GM23248 (cell line): Measurements from ENCODE around the gene NHERF2. TPM values are rescaled to one million over a fixed set of nuclear protein-coding genes. Genes with fewer than 3 reads are reported as not detected.

Experiments
- DNase-seq: peaks from one replicate; pipeline ENCODE4 v3.0.0-alpha.2; 2015
- H2AFZ ChIP-seq: fragments of 200-600 bp; sonication (generic); 2 replicates; pipeline ENCODE4 v1.6.1; 2016; ENCODE audit warnings: antibody characterized with exemption
- H3F3A ChIP-seq: fragments of 200-600 bp; sonication (generic); 2 replicates; pipeline ENCODE4 v1.6.1; 2016; ENCODE audit warnings: mild to moderate bottlenecking, antibody characterized with exemption, mixed run types; ENCODE audit not compliant: insufficient read depth
- H3K27ac ChIP-seq: fragments of 200-600 bp; sonication (generic); 2 replicates; pipeline ENCODE4 v1.5.1; 2016; ENCODE audit warnings: mild to moderate bottlenecking
- H3K27me3 ChIP-seq: fragments of 200-600 bp; sonication (generic); replicated peaks from 2 replicates; pipeline ENCODE4 v1.6.1; 2016; ENCODE audit warnings: mild to moderate bottlenecking; ENCODE audit not compliant: insufficient read depth
- H3K36me3 ChIP-seq: fragments of 200-600 bp; sonication (generic); 2 replicates; pipeline ENCODE4 v1.6.1; 2016; ENCODE audit warnings: low read depth, mild to moderate bottlenecking
- H3K4me1 ChIP-seq: fragments of 200-600 bp; sonication (generic); 2 replicates; pipeline ENCODE4 v1.6.1; 2016; ENCODE audit warnings: mild to moderate bottlenecking; ENCODE audit not compliant: insufficient read depth
- H3K4me2 ChIP-seq: fragments of 200-600 bp; sonication (generic); one replicate; pipeline ENCODE4 v1.6.1; 2016; ENCODE audit warnings: mild to moderate bottlenecking; ENCODE audit not compliant: unreplicated experiment
- H3K4me3 ChIP-seq: fragments of 200-600 bp; sonication (generic); 2 replicates; pipeline ENCODE4 v1.5.1; 2016; ENCODE audit warnings: mild to moderate bottlenecking
- H3K79me2 ChIP-seq: fragments of 200-600 bp; sonication (generic); 2 replicates; pipeline ENCODE4 v1.6.1; 2016; ENCODE audit warnings: mild to moderate bottlenecking; ENCODE audit not compliant: insufficient read depth
- H3K9ac ChIP-seq: fragments of 200-600 bp; sonication (generic); 2 replicates; pipeline ENCODE4 v1.6.1; 2016; ENCODE audit warnings: mild to moderate bottlenecking
- H3K9me2 ChIP-seq: fragments of 200-600 bp; sonication (generic); 2 replicates; pipeline ENCODE4 v1.6.1; 2016; ENCODE audit warnings: mixed run types, mild to moderate bottlenecking, moderate library complexity; ENCODE audit not compliant: insufficient read depth
- H3K9me3 ChIP-seq: fragments of 200-600 bp; sonication (generic); one replicate; pipeline ENCODE4 v1.6.1; 2017; ENCODE audit warnings: low read depth
- H4K20me1 ChIP-seq: fragments of 200-600 bp; sonication (generic); 2 replicates; pipeline ENCODE4 v1.6.0; 2016; ENCODE audit not compliant: insufficient read depth
- EZH2 ChIP-seq: fragments of 200-600 bp; sonication (generic); IDR thresholded peaks from 2 replicates; pipeline ENCODE4 v1.6.1; 2018; ENCODE audit warnings: antibody characterized with exemption, mild to moderate bottlenecking; ENCODE audit not compliant: insufficient read depth, poor library complexity, severe bottlenecking
- EZH2phosphoT487 ChIP-seq: fragments of 200-600 bp; sonication (generic); IDR thresholded peaks from 2 replicates; pipeline ENCODE4 v1.6.1; 2018; ENCODE audit warnings: antibody characterized with exemption, moderate library complexity, mild to moderate bottlenecking, low read depth; ENCODE audit not compliant: insufficient read depth
- WGBS, 2 experiments: methylation state at CpG; one replicate each; pipeline ENCODE4 v1.1.6; 2015 to 2017; ENCODE audit warnings: low lambda C conversion rate in 2 of 2, low coverage in 1 of 2; ENCODE audit errors: missing lambda C conversion rate in 2 of 2; 5-methylcytosine and 5-hydroxymethylcytosine counted together
- in situ Hi-C: fragments of 300-500 bp; cut with MboI; formaldehyde crosslinking; loops from 2 replicates; pipeline ENCODE4 v1.15.0; 2020
- polyA plus RNA-seq: library from polyadenylated mRNA; unstranded; fragments of >200 nt; fragmentation: Nextera tagmentation; extraction: Ambion mirVana; gene quantifications from 2 replicates; pipeline ENCODE4 v1.2.1, GENCODE V29; 2016
- total RNA-seq: library from RNA; depleted of rRNA; stranded (reverse); fragments of >200 nt; shearing (Covaris generic); gene quantifications from 2 replicates; pipeline ENCODE4 v1.2.3, GENCODE V29; 2014

The NHERF2 gene
- total and polyA plus RNA-seq, 2 experiments from 2014 or later: 27.3 to 29.0 TPM

GRCh38 chr16:2058872-2059271 is 32.2 kb downstream of the NHERF2 start:
- no peak overlapping the region for H3K4me3 ChIP-seq
- H3F3A ChIP-seq: no peaks in the 10 kb centered on the region
- DNase-seq: no peak
- no peak overlapping the region for H3K27ac ChIP-seq
- no peaks in the 10 kb centered on the region for H3K79me2 ChIP-seq
- H4K20me1 ChIP-seq: no peaks in the 10 kb centered on the region
- TF ChIP-seq EZH2 (no peak), EZH2phosphoT487 (no peak)
- no peaks in the 10 kb centered on the region for H3K9me2 ChIP-seq
- in situ Hi-C loops: no loop called here
- H3K4me1 ChIP-seq: no peaks in the 10 kb centered on the region
- H3K4me2 ChIP-seq: no peak overlapping the region
- WGBS, 2 experiments: 97% methylated on average over 10 of the region's 10 CpGs
- no peak overlapping the region for H3K9ac ChIP-seq
- no peaks in the 10 kb centered on the region for H3K27me3 ChIP-seq
- H2AFZ ChIP-seq: no peak overlapping the region
- H3K36me3 ChIP-seq: no peaks in the 10 kb centered on the region
- no peaks in the 10 kb centered on the region for H3K9me3 ChIP-seq

- no peaks in the 10 kb centered on the region for H3K27me3 ChIP-seq
- H3K9me3 ChIP-seq: no peaks in the 10 kb centered on the region
- H4K20me1 ChIP-seq: no peaks in the 10 kb centered on the region
- no peak overlapping the region for H3K27ac ChIP-seq
- H3K4me3 ChIP-seq: no peak overlapping the region
- H3K36me3 ChIP-seq: no peaks in the 10 kb centered on the region
- no peak overlapping the region for H3K4me2 ChIP-seq
- 91 to 92% methylated on average over 17 of the region's 17 CpGs for WGBS, 2 experiments
- no peak overlapping the region for H3K9ac ChIP-seq
- no peak for DNase-seq
- in situ Hi-C loops: no loop called here
- H3F3A ChIP-seq: no peaks in the 10 kb centered on the region
- no peaks in the 10 kb centered on the region for H3K9me2 ChIP-seq
- no peak overlapping the region for H2AFZ ChIP-seq
- no peaks in the 10 kb centered on the region for H3K4me1 ChIP-seq
- TF ChIP-seq EZH2phosphoT487 (no peak), EZH2 (no peak)
- H3K79me2 ChIP-seq: no peaks in the 10 kb centered on the region
Observed at GRCh38 chr16:2060346-2060745, 33.6 kb downstream of the NHERF2 start.

- no peaks in the 10 kb centered on the region for H3K4me1 ChIP-seq
- no peak overlapping the region for H2AFZ ChIP-seq
- no peak overlapping the region for H3K9ac ChIP-seq
- peaks cover under 1% of the 10 kb centered on the region; the same call in 1 of the 2 replicates for H3K36me3 ChIP-seq
- H4K20me1 ChIP-seq: no peaks in the 10 kb centered on the region
- no peaks in the 10 kb centered on the region for H3K79me2 ChIP-seq
- no peak overlapping the region for H3K4me3 ChIP-seq
- H3K27me3 ChIP-seq: no peaks in the 10 kb centered on the region
- in situ Hi-C loops: no loop called here
- H3K9me3 ChIP-seq: no peaks in the 10 kb centered on the region
- H3K27ac ChIP-seq: no peak overlapping the region
- no peak overlapping the region for H3K4me2 ChIP-seq
- 91 to 92% methylated on average over 18 of the region's 18 CpGs for WGBS, 2 experiments
- no peak for DNase-seq
- no peaks in the 10 kb centered on the region for H3F3A ChIP-seq
- no peak for TF ChIP-seq EZH2
- TF ChIP-seq EZH2phosphoT487: no peak
- no peaks in the 10 kb centered on the region for H3K9me2 ChIP-seq
Observed at GRCh38 chr16:2061023-2061422, 34.3 kb downstream of the NHERF2 start.

GRCh38 chr16:2061526-2061925 is 34.8 kb downstream of the NHERF2 start:
- Histone ChIP-seq H3K79me2 (no peaks in the 10 kb centered on the region), H3F3A (no peaks in the 10 kb centered on the region), H4K20me1 (no peaks in the 10 kb centered on the region), H3K27me3 (no peaks in the 10 kb centered on the region), H3K27ac (no peak overlapping the region), H2AFZ (no peak overlapping the region), H3K4me1 (no peaks in the 10 kb centered on the region), H3K9ac (no peak overlapping the region), H3K36me3 (peaks cover 5% of the 10 kb centered on the region; the same call in 1 of the 2 replicates), H3K4me3 (no peak overlapping the region), H3K9me3 (no peaks in the 10 kb centered on the region), H3K4me2 (no peak overlapping the region), H3K9me2 (no peaks in the 10 kb centered on the region)
- TF ChIP-seq EZH2 (no peak), EZH2phosphoT487 (no peak)
- in situ Hi-C loops: no loop called here
- no peak for DNase-seq
- 90 to 92% methylated on average over 13 of the region's 13 CpGs for whole genome bisulfite sequencing, 2 experiments

- no peak overlapping the region for H3K9ac ChIP-seq
- DNase-seq: no peak
- no peak overlapping the region for H3K27ac ChIP-seq
- H3K36me3 ChIP-seq: peaks cover 5% of the 10 kb centered on the region; the same call in 1 of the 2 replicates
- H3F3A ChIP-seq: no peaks in the 10 kb centered on the region
- H3K9me2 ChIP-seq: no peaks in the 10 kb centered on the region
- H3K4me2 ChIP-seq: no peak overlapping the region
- H3K79me2 ChIP-seq: no peaks in the 10 kb centered on the region
- WGBS, 2 experiments: 88 to 93% methylated on average over 24 to 27 of the region's 28 CpGs
- no peaks in the 10 kb centered on the region for H3K9me3 ChIP-seq
- H3K4me1 ChIP-seq: no peaks in the 10 kb centered on the region
- H2AFZ ChIP-seq: no peak overlapping the region
- TF ChIP-seq EZH2 (no peak), EZH2phosphoT487 (no peak)
- no peaks in the 10 kb centered on the region for H4K20me1 ChIP-seq
- in situ Hi-C loops: no loop called here
- no peak overlapping the region for H3K4me3 ChIP-seq
- H3K27me3 ChIP-seq: no peaks in the 10 kb centered on the region
Observed at GRCh38 chr16:2062801-2063200, 36.1 kb downstream of the NHERF2 start.
